A673 (cell line): ENCODE data around the gene CD244. TPM values are rescaled to one million over a fixed set of nuclear protein-coding genes. Genes with fewer than 3 reads are reported as not detected.
"Not testable (repeated sequence)": the region's sequence is repeated elsewhere in the genome, so short reads cannot be mapped to it uniquely, and the experiment has no call there.

ENCODE experiments used
- BruUV-seq: library from RNA; stranded (reverse); fragments of 400-500 nt; replicated peaks from 2 replicates; lab custom pipeline; 2021; lab: Mats Ljungman, UMichigan
- CTCF ChIA-PET: fragments of 300-600 bp; sonication (Branson Sonifier 250); formaldehyde crosslinking; loops from one replicate; lab custom pipeline; 2022; ENCODE audit warnings: antibody characterized with exemption; lab: Charles Lee
- POLR2A ChIA-PET: fragments of 300-600 bp; sonication (Branson Sonifier 250); formaldehyde crosslinking; loops from one replicate; lab custom pipeline; 2022; ENCODE audit warnings: antibody characterized with exemption; ENCODE audit not compliant: low non-redundant PET; lab: Charles Lee
- DNase-seq: peaks from one replicate; pipeline ENCODE4 v3.0.0-alpha.2; 2015; ENCODE audit warnings: low spot score
- H3K27ac ChIP-seq: fragments of 200-600 bp; sonication (generic); 2 replicates; pipeline ENCODE4 v1.5.1; 2016; ENCODE audit warnings: mixed run types, low read depth, mild to moderate bottlenecking, mixed read lengths, antibody characterized with exemption, low read length; ENCODE audit not compliant: poor library complexity, severe bottlenecking
- H3K27me3 ChIP-seq: fragments of 200-600 bp; sonication (generic); replicated peaks from 2 replicates; pipeline ENCODE4 v1.6.1; 2017; ENCODE audit warnings: mixed run types, low read depth, mild to moderate bottlenecking, mixed read lengths, antibody characterized with exemption, low read length; ENCODE audit not compliant: insufficient read depth, poor library complexity
- H3K36me3 ChIP-seq: fragments of 200-600 bp; sonication (generic); 2 replicates; pipeline ENCODE4 v1.6.1; 2016; ENCODE audit warnings: mixed run types, mild to moderate bottlenecking, mixed read lengths, antibody characterized with exemption, low read length; ENCODE audit not compliant: insufficient read depth, poor library complexity, severe bottlenecking
- H3K4me1 ChIP-seq: fragments of 200-600 bp; sonication (generic); 2 replicates; pipeline ENCODE4 v1.6.1; 2017; ENCODE audit warnings: mixed run types, mild to moderate bottlenecking, mixed read lengths, antibody characterized with exemption, low read length; ENCODE audit not compliant: insufficient read depth, poor library complexity, severe bottlenecking
- H3K4me3 ChIP-seq: fragments of 200-600 bp; sonication (generic); 2 replicates; pipeline ENCODE4 v1.5.1; 2016; ENCODE audit warnings: low read depth, mixed run types, mild to moderate bottlenecking, mixed read lengths, low read length; ENCODE audit not compliant: poor library complexity, severe bottlenecking
- H3K9me3 ChIP-seq: fragments of 200-600 bp; sonication (generic); 2 replicates; pipeline ENCODE4 v1.6.1; 2016; ENCODE audit warnings: mixed run types, low read depth, mild to moderate bottlenecking, mixed read lengths, antibody characterized with exemption, low read length; ENCODE audit not compliant: poor library complexity, severe bottlenecking
- CTCF ChIP-seq: fragments of 300-800, 200-600 bp; sonication (generic); conservative IDR thresholded peaks from 2 replicates; pipeline ENCODE4 v1.5.1; 2017; ENCODE audit warnings: low read depth, mild to moderate bottlenecking, antibody characterized with exemption, low read length, moderate library complexity, mixed read lengths
- EZH2 ChIP-seq: fragments of 200-600 bp; sonication (generic); IDR thresholded peaks from 2 replicates; pipeline ENCODE4 v1.6.1; 2017; ENCODE audit warnings: borderline replicate concordance, low read depth, mild to moderate bottlenecking, mixed read lengths, antibody characterized with exemption, low read length; ENCODE audit not compliant: poor library complexity, severe bottlenecking
- intact Hi-C: fragments of 100-400 bp; cut with micrococcal nuclease; formaldehyde crosslinking; loops from one replicate; pipeline ENCODE4 v1.10.0; 2022; ENCODE audit not compliant: unreplicated experiment
- total RNA-seq: library from RNA; stranded (reverse); gene quantifications from 2 replicates; pipeline ENCODE4 v1.2.3, GENCODE V29; 2021

CD244 gene
- total RNA-seq, 1 experiment from 2014 or later: not detected

- no TSS peak for BruUV-seq
- Histone ChIP-seq H3K36me3 (no peaks in the 10 kb centered on the region), H3K27ac (no peak overlapping the region), H3K4me3 (no peak overlapping the region), H3K27me3 (no peaks in the 10 kb centered on the region), H3K9me3 (no peaks in the 10 kb centered on the region), H3K4me1 (no peaks in the 10 kb centered on the region)
- CTCF ChIA-PET: no interaction called here
- no peak for DNase-seq
- POLR2A ChIA-PET: no interaction called here
- TF ChIP-seq CTCF (no peak), EZH2 (no peak)
- intact Hi-C loops: no loop called here
These were observed 72.7 kb downstream of the CD244 start for GRCh38 chr1:160789702-160790611.

GRCh38 chr1:160789051-160789701 is 73.5 kb downstream of the CD244 start:
- no peaks in the 10 kb centered on the region for H3K36me3 ChIP-seq
- no peak overlapping the region for H3K27ac ChIP-seq
- H3K27me3 ChIP-seq: no peaks in the 10 kb centered on the region
- BruUV-seq: no TSS peak
- no peaks in the 10 kb centered on the region for H3K4me1 ChIP-seq
- H3K9me3 ChIP-seq: no peaks in the 10 kb centered on the region
- DNase-seq: no peak
- ChIA-PET CTCF (no interaction called here), POLR2A (no interaction called here)
- intact Hi-C loops: no loop called here
- TF ChIP-seq CTCF (no peak), EZH2 (no peak)
- H3K4me3 ChIP-seq: no peak overlapping the region

GRCh38 chr1:160782988-160783765 is 79.5 kb downstream of the CD244 start:
- H3K4me1 ChIP-seq, H3K27me3 ChIP-seq, CTCF ChIA-PET, H3K9me3 ChIP-seq, H3K36me3 ChIP-seq, intact Hi-C loops, BruUV-seq, H3K4me3 ChIP-seq, POLR2A ChIA-PET, DNase-seq, H3K27ac ChIP-seq: not testable (repeated sequence)
